ENCODE results near the gene AFF3. TPM values are rescaled to one million over a fixed set of nuclear protein-coding genes. Genes with fewer than 3 reads are reported as not detected.

AFF3 gene
- total and polyA plus RNA-seq, 2 of the 13 experiments (the other 11 are each of a cell fraction or from before 2014, with no cell fraction given): not detected

- TF ChIP-seq LRRFIP1 (CRISPR knock-in tag; conservative IDR thresholded peaks at IDR 0.05) (no peak), BHLHE40 (IDR thresholded peaks at IDR 0.05; ENCODE audit: low read length) (no peak), XRCC5 (optimal IDR thresholded peaks at IDR 0.05; ENCODE audit: low read length) (no peak), MAFG (CRISPR knock-in tag; IDR thresholded peaks at IDR 0.05) (no peak), BCLAF1 (IDR thresholded peaks at IDR 0.05) (no peak), ZFP36L1 (CRISPR knock-in tag; IDR thresholded peaks at IDR 0.05) (no peak), RXRB (CRISPR knock-in tag; IDR thresholded peaks at IDR 0.05; ENCODE audit: borderline replicate concordance) (no peak), FOXO1 (CRISPR knock-in tag; IDR thresholded peaks at IDR 0.05) (no peak), TEAD2 (CRISPR knock-in tag; IDR thresholded peaks at IDR 0.05) (no peak), CENPT (CRISPR knock-in tag; IDR thresholded peaks at IDR 0.05; ENCODE audit: low read depth) (no peak), MIER2 (CRISPR knock-in tag; IDR thresholded peaks at IDR 0.05) (no peak), SPEN (CRISPR knock-in tag; IDR thresholded peaks at IDR 0.05; ENCODE audit: low read depth) (no peak), ZNF20 (CRISPR knock-in tag; IDR thresholded peaks at IDR 0.05) (no peak)
Observed at GRCh38 chr2:99636144-99637034, 506.0 kb downstream of the AFF3 start (continued).

Data from HepG2 (cell line).